ENCODE measurements around the gene NR1H2. TPM values are rescaled to one million over a fixed set of nuclear protein-coding genes. Genes with fewer than 3 reads are reported as not detected.

Gene NR1H2
- total and polyA plus RNA-seq, 10 of the 15 experiments (the other 5 are each of a cell fraction or from before 2014, with no cell fraction given), result 0.05 to 54.2 (median 35.1) TPM

DNA sequence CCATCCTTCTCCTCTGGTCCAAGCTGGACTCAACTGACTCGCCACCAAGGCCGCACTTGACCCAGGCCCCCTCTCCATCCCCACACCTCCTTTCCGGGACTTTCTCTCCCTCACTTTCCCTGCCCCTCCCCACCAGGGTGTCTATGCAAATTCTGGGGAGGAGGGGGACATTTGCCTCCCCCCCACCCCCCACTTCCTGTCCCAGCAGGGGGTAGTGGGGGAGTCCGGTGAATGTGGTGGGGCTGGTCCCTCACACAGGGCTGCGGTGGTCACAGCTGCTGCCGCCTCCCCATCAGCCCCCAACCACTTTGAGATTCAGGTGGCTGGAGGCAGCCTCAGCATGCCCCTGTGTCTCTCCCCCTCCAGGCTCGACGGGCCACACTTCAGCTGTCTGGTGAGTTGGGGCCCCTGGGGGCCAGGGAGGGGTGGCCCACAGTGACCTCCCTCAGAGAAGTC, 43.4 kb downstream of the NR1H2 start (continued):
- TF ChIP-seq ETV6 (conservative IDR thresholded peaks at IDR 0.05 in 1 of 2, IDR thresholded peaks at IDR 0.05 in 1 of 2; ENCODE audit: borderline replicate concordance in 1 of 2, low read depth in 1 of 2) (no peak), BCL11A (IDR thresholded peaks at IDR 0.05; ENCODE audit: low read depth, low read length) (no peak), RB1 (IDR thresholded peaks at IDR 0.05; ENCODE audit: borderline replicate concordance) (no peak)
- TF ChIP-seq, protein P1, sequence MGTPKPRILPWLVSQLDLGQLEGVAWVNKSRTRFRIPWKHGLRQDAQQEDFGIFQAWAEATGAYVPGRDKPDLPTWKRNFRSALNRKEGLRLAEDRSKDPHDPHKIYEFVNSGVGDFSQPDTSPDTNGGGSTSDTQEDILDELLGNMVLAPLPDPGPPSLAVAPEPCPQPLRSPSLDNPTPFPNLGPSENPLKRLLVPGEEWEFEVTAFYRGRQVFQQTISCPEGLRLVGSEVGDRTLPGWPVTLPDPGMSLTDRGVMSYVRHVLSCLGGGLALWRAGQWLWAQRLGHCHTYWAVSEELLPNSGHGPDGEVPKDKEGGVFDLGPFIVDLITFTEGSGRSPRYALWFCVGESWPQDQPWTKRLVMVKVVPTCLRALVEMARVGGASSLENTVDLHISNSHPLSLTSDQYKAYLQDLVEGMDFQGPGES (IDR thresholded peaks at IDR 0.05), result no peak

DNA sequence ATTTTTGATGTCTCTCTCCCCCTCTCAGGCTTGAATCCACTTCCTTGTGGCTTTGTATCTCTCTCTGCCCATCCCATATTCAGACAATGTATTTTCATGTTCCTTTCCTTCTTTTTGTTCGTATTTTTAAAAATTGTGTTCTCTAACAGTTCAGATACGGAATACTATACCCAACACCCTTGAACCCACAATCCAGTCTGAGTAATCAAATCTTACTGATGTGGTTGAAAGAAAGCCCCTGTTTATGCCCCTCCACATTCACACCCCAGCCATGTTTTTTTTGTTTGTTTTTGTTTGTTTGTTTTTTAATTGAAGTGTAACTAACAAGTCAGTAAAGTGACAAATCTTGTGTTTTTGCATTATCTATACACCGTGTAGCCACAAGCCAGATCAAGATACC, 43.9 kb downstream of the NR1H2 start:
- no peaks in the 10 kb centered on the region for H3K27me3 ChIP-seq (replicated peaks in 1 of 2; ENCODE audit: control insufficient read depth in 2 of 2, insufficient read depth in 2 of 2, low read length in 1 of 2)

More for the DNA sequence above, 43.9 kb downstream of the NR1H2 start:
- SMC1A ChIA-PET (ENCODE audit: uncharacterized antibody, unreplicated experiment), result interaction anchor here (1.0 to 2.1 kb wide), 5 partner anchors 11 to 78 kb away, joined by 3 to 10 read pairs (median 4); partner anchors contain the start of gene POLD1
- POLR2A ChIA-PET, result interaction anchor here (1.0 to 4.8 kb wide), 7 partner anchors 9 to 525 kb away, joined by 3 to 26 read pairs (median 6); partner anchors contain the start of gene POLD1
- ATAC-seq (no peak), FAIRE-seq (no peak), DNase-seq (ENCODE audit: low read depth, low spot score) (no peak)
- in situ Hi-C loops (cut with MboI) (no loop called here), intact Hi-C loops (cut with micrococcal nuclease; ENCODE audit: unreplicated experiment) (no loop called here)
- RAD21 ChIA-PET (ENCODE audit: unreplicated experiment), result interaction anchor here (1.4 to 2.7 kb wide), 4 partner anchors 36 to 63 kb away, joined by 3 to 8 read pairs (median 6); partner anchors contain the start of genes NAPSA and POLD1
- Histone ChIP-seq H3K9ac (ENCODE audit: control insufficient read depth, insufficient read depth, low read length) (peak overlapping the region; percentile 60), H3K4me1 (ENCODE audit: control insufficient read depth, insufficient read depth, low read length) (peaks cover 41% of the 10 kb centered on the region), H3K9me3 (replicated peaks; ENCODE audit: control insufficient read depth, insufficient read depth, low read length) (no peaks in the 10 kb centered on the region), H3K36me3 (ENCODE audit: control insufficient read depth in 2 of 2, insufficient read depth in 2 of 2, low read length in 1 of 2) (peaks cover 7 to 9% of the 10 kb centered on the region in 2 experiments; a peak in 3 of 4 replicates), H3K4me3 (peak overlapping the region; percentile 78), H3K27ac (ENCODE audit: control insufficient read depth, insufficient read depth) (peak overlapping the region; percentile 79), H3K4me2 (ENCODE audit: control insufficient read depth, insufficient read depth) (peak overlapping the region; percentile 61), H2AFZ (ENCODE audit: control insufficient read depth, low read depth, low read length) (no peak overlapping the region), H3K79me2 (ENCODE audit: control insufficient read depth, insufficient read depth, low read length) (peaks cover 33% of the 10 kb centered on the region), H4K20me1 (ENCODE audit: control insufficient read depth, insufficient read depth) (peaks cover 4% of the 10 kb centered on the region)
- CTCF ChIA-PET, result interaction anchor here (1.3 to 3.1 kb wide), 6 partner anchors 40 to 136 kb away, joined by 3 to 19 read pairs (median 6); no protein-coding TSS in a partner anchor
- TF ChIP-seq GABPA (IDR thresholded peaks at IDR 0.05; ENCODE audit: low read depth), result no peak
- TF ChIP-seq, protein P2, sequence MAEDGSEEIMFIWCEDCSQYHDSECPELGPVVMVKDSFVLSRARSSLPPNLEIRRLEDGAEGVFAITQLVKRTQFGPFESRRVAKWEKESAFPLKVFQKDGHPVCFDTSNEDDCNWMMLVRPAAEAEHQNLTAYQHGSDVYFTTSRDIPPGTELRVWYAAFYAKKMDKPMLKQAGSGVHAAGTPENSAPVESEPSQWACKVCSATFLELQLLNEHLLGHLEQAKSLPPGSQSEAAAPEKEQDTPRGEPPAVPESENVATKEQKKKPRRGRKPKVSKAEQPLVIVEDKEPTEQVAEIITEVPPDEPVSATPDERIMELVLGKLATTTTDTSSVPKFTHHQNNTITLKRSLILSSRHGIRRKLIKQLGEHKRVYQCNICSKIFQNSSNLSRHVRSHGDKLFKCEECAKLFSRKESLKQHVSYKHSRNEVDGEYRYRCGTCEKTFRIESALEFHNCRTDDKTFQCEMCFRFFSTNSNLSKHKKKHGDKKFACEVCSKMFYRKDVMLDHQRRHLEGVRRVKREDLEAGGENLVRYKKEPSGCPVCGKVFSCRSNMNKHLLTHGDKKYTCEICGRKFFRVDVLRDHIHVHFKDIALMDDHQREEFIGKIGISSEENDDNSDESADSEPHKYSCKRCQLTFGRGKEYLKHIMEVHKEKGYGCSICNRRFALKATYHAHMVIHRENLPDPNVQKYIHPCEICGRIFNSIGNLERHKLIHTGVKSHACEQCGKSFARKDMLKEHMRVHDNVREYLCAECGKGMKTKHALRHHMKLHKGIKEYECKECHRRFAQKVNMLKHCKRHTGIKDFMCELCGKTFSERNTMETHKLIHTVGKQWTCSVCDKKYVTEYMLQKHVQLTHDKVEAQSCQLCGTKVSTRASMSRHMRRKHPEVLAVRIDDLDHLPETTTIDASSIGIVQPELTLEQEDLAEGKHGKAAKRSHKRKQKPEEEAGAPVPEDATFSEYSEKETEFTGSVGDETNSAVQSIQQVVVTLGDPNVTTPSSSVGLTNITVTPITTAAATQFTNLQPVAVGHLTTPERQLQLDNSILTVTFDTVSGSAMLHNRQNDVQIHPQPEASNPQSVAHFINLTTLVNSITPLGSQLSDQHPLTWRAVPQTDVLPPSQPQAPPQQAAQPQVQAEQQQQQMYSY (CRISPR knock-in tag; IDR thresholded peaks at IDR 0.05), result no peak
- TF ChIP-seq, protein P3, sequence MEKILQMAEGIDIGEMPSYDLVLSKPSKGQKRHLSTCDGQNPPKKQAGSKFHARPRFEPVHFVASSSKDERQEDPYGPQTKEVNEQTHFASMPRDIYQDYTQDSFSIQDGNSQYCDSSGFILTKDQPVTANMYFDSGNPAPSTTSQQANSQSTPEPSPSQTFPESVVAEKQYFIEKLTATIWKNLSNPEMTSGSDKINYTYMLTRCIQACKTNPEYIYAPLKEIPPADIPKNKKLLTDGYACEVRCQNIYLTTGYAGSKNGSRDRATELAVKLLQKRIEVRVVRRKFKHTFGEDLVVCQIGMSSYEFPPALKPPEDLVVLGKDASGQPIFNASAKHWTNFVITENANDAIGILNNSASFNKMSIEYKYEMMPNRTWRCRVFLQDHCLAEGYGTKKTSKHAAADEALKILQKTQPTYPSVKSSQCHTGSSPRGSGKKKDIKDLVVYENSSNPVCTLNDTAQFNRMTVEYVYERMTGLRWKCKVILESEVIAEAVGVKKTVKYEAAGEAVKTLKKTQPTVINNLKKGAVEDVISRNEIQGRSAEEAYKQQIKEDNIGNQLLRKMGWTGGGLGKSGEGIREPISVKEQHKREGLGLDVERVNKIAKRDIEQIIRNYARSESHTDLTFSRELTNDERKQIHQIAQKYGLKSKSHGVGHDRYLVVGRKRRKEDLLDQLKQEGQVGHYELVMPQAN (conservative IDR thresholded peaks at IDR 0.05), result 0 out of 2 replicates have a peak, but pooled peaks have one; percentile 6
- TF ChIP-seq, protein P4, sequence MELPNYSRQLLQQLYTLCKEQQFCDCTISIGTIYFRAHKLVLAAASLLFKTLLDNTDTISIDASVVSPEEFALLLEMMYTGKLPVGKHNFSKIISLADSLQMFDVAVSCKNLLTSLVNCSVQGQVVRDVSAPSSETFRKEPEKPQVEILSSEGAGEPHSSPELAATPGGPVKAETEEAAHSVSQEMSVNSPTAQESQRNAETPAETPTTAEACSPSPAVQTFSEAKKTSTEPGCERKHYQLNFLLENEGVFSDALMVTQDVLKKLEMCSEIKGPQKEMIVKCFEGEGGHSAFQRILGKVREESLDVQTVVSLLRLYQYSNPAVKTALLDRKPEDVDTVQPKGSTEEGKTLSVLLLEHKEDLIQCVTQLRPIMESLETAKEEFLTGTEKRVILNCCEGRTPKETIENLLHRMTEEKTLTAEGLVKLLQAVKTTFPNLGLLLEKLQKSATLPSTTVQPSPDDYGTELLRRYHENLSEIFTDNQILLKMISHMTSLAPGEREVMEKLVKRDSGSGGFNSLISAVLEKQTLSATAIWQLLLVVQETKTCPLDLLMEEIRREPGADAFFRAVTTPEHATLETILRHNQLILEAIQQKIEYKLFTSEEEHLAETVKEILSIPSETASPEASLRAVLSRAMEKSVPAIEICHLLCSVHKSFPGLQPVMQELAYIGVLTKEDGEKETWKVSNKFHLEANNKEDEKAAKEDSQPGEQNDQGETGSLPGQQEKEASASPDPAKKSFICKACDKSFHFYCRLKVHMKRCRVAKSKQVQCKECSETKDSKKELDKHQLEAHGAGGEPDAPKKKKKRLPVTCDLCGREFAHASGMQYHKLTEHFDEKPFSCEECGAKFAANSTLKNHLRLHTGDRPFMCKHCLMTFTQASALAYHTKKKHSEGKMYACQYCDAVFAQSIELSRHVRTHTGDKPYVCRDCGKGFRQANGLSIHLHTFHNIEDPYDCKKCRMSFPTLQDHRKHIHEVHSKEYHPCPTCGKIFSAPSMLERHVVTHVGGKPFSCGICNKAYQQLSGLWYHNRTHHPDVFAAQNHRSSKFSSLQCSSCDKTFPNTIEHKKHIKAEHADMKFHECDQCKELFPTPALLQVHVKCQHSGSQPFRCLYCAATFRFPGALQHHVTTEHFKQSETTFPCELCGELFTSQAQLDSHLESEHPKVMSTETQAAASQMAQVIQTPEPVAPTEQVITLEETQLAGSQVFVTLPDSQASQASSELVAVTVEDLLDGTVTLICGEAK (IDR thresholded peaks at IDR 0.05; ENCODE audit: borderline replicate concordance), result no peak
- peak; percentile 27 for TF ChIP-seq SMAD1 (IDR thresholded peaks at IDR 0.05; ENCODE audit: low read depth, partially characterized antibody)
- TF ChIP-seq RUNX3 (IDR thresholded peaks at IDR 0.05; ENCODE audit: low read length), result peak; percentile 52; the same call in 1 of the 2 replicates
- WGBS (ENCODE audit: insufficient coverage, insufficient replicate concordance, low lambda C conversion rate, missing lambda C conversion rate), result 3% methylated on average over 3 of the region's 3 CpGs
- BruUV-seq (replicated peaks), result no TSS peak

All from GM12878 (cell line).